HG02970 (cell line): ENCODE results near the gene LY86.

Experiments
- ATAC-seq: cut with Tn5 transposase; IDR thresholded peaks from one replicate; pipeline ENCODE4 v1.9.1; 2021; ENCODE audit warnings: mild to moderate bottlenecking, moderate library complexity, moderate number of reproducible peaks; ENCODE audit not compliant: unreplicated experiment, low FRiP score

The LY86 gene

GRCh38 chr6:6696867-6697531 is 108.5 kb downstream of the LY86 start:
- ATAC-seq: no peak

DNA sequence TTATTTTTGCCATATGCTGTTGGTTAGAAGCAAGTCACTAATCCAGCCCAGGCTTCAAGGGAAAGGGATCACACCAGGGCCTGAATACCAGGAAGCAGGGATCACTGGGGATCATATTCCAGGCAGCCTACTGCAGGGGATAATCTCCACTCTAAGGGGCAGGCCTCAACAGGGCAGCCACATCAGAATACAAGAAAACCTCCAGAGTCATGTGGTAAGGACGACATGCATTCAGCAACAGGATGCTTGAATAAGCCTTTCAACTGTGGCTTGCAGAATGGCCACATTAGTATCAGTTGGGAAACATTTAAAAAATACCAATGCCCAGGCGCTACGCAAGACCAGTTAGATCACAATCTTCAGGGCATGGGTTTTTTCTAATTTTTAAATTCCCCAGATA is 109.1 kb downstream of the LY86 start:
- ATAC-seq: no peak

- no peak for ATAC-seq
These were observed 111.3 kb downstream of the LY86 start for GRCh38 chr6:6699741-6700367.

- no peak for ATAC-seq
These were observed 112.1 kb downstream of the LY86 start for GRCh38 chr6:6700407-6701270.

DNA sequence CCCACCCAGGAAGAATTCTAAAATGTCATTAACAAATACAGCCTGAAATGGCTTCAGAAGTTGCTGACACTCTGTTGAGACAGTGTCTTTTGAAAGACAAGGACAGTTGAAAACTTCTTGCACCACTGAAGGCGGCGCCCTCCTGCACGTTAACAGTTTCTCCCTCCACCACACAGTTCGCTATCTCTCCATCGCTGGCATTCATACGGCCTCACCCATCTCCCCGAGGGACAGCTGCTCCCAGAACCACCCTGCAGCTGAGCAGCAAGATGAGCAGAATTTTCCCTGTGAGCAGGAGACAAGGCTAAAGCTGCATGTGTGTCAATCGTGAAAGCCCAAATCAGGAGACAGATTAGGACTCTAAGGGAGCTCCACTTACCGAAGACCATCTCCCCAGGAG is 113.3 kb downstream of the LY86 start:
- no peak for ATAC-seq

DNA sequence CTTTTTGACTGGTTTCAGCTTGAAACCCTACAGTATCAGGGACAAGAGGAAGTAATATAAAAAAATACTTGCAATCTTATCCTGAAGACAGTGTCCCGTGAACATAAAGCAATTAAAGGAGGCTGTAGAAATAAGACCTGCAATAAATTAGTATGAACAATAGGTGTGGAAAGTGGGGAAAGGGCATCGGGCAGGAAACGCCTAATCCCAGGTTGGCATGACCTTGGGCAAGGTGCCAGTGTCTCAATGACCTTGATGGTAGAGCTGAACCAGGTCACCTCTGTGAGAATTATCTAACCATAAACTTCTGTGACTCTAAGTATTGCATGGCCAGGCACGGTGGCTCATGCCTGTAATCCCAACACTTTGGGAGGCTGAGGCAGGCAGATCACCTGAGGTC is 115.2 kb downstream of the LY86 start:
- ATAC-seq: no peak
